Measurements from ENCODE around the gene ALOX5AP.

The ALOX5AP gene

DNA sequence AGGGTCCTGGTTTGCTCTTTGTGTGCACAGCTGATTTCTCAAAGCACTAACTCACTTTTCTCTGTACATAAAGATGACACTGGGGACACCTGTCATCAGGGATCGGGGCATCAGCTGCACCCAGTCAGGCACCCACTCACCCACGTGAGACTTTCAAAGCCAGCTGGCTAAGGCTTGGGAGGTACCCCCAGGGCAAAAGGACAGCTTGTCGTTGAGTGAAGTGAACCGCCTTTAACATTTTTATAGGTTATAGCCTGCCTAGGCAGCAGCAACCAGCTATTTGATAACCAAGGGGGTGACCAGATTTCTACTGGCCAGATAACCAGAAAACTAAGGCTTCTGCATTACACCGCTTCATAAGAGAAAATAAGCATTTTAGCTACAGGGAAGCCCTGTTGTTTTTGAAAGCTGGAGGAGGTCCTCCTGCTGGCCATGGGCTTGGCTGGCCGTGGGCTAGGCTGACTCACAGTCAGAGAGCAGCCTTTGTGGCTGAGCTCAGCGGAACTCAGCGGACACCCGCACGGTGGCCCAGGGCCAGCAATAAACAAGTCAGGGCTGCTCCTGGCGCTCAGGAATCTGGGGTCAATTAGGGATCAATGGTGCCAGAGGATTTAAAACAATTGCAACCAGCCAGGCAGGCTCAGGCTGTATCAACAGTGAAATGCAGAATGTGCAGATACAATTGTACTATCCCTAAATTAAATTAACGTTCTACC is 57.1 kb downstream of the ALOX5AP start:
- no peak overlapping the region for H3K4me3 ChIP-seq (ENCODE audit: low read depth, low read length)
- DNase-seq (ENCODE audit: low read depth): no peak
- TF ChIP-seq, protein P1, sequence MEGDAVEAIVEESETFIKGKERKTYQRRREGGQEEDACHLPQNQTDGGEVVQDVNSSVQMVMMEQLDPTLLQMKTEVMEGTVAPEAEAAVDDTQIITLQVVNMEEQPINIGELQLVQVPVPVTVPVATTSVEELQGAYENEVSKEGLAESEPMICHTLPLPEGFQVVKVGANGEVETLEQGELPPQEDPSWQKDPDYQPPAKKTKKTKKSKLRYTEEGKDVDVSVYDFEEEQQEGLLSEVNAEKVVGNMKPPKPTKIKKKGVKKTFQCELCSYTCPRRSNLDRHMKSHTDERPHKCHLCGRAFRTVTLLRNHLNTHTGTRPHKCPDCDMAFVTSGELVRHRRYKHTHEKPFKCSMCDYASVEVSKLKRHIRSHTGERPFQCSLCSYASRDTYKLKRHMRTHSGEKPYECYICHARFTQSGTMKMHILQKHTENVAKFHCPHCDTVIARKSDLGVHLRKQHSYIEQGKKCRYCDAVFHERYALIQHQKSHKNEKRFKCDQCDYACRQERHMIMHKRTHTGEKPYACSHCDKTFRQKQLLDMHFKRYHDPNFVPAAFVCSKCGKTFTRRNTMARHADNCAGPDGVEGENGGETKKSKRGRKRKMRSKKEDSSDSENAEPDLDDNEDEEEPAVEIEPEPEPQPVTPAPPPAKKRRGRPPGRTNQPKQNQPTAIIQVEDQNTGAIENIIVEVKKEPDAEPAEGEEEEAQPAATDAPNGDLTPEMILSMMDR (IDR thresholded peaks at IDR 0.05; ENCODE audit: low read depth, low read length): no peak
- TF ChIP-seq MYC (IDR thresholded peaks at IDR 0.05; ENCODE audit: low read depth, low read length) (no peak), POLR2A (IDR thresholded peaks at IDR 0.05; ENCODE audit: extremely low read depth, insufficient read length) (no peak)
- TF ChIP-seq, protein P2, sequence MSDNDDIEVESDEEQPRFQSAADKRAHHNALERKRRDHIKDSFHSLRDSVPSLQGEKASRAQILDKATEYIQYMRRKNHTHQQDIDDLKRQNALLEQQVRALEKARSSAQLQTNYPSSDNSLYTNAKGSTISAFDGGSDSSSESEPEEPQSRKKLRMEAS (IDR thresholded peaks at IDR 0.05; ENCODE audit: low read depth, low read length): no peak

DNA sequence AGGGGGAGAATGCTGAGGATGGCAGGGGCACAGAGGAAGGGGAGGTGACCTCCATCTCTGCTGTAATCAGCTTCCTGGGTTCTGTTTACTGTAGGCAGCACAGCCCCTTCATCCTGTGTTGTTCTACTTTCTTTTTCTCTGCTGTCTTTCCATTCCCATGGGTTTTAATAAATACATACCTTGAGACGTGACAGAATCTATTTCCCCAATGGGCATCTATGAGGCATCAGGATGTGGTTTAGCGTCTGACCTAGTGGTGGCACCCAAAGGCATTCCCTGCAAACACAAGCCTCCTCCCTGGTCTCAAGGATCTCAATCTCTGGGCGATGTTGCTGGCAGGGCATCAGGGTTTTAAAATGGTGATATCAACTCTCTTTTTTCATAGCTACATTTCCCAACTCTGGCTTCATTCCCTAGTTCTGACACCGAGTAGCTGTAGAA is 60.8 kb downstream of the ALOX5AP start:
- no peak overlapping the region for H3K4me3 ChIP-seq (ENCODE audit: low read depth, low read length)
- peak; percentile 61 for DNase-seq (ENCODE audit: low read depth)
- TF ChIP-seq, protein P1 (IDR thresholded peaks at IDR 0.05; ENCODE audit: low read depth, low read length): peak; percentile 18
- TF ChIP-seq, protein P2 (IDR thresholded peaks at IDR 0.05; ENCODE audit: low read depth, low read length): no peak

DNA sequence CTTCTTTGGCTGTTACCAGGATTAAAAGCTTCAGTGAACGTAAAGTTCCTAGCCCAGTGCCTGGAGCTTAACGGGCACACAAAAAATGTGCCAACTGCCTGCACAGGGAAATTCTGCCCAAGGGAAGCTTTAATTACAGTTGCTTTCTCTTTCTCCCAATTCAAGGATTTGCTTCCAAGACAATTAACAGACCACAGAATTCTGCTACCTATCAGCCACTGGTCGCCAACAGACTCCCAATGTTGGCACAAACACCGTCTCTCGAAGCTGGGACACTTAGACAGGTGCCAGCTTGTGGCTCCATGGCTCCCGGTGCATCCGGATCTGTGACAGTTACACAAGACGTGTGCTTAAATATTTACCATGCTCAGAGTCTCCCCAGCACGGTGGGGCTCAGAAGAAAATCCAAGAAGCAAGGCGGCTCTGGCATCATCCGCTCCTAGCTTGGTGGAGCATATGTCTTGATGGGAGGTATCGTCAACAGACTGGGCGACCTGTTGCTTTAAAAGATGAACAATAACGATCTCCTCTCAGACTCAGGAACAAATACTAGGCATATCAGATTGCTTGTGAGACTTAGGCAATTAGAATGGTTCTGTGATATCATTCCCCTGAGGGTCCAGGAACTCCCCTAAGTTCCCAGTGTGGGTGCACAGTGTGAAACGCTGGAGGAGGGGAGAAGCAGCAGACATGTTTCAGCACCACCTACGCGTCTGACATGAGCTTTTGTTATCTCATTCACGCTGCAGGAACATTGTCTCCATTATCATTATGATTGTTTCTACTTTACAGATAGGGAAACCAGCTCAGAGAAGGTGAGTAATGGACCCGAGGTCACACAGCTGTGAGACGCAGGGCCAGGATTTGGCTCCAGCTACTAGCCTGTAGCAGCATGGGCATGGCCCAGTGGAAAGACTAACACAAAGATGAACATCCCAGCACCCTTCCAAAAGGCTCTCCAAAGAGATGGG is 61.6 kb downstream of the ALOX5AP start:
- H3K4me3 ChIP-seq (ENCODE audit: low read depth, low read length): no peak overlapping the region
- DNase-seq (ENCODE audit: low read depth): no peak
- no peak for TF ChIP-seq MYC (IDR thresholded peaks at IDR 0.05; ENCODE audit: low read depth, low read length)
- TF ChIP-seq, protein P2 (IDR thresholded peaks at IDR 0.05; ENCODE audit: low read depth, low read length): no peak
- TF ChIP-seq, protein P1 (IDR thresholded peaks at IDR 0.05; ENCODE audit: low read depth, low read length): no peak
- TF ChIP-seq POLR2A (IDR thresholded peaks at IDR 0.05; ENCODE audit: extremely low read depth, insufficient read length): no peak

DNA sequence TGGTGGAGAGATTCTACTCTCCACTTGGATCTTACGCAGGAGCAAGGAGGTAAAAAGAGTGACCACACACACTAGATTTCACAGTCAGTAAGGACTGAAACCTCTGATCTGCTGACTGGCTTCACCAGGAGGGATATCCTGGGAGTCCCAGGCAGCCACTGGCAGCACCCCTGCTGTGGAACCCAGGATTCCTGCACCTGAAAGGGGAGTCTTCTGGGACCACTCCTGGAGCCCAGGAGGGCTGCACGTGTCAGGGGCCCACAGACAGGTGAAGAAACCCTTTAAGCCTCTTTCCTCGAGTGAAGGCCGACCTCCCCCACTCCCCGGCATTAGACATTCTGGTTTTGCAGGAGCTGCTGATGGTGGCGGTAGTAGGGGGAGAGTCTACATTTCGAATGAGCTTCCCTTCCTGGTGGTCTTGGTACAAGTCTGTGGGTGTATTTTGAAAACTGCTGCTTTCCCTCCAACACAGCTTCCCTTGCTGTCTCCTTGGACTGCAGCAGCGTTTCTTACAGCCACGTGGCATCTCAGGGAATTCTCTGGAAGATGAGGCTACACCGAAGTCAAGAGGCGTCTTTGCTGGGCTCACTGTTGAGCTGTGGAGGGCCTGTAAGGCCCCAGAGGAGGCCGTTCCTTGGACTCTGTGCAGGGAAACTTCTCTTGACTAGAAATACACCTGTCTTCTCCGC is 62.6 kb downstream of the ALOX5AP start:
- H3K4me3 ChIP-seq (ENCODE audit: low read depth, low read length): no peak overlapping the region
- TF ChIP-seq, protein P1 (IDR thresholded peaks at IDR 0.05; ENCODE audit: low read depth, low read length): no peak
- TF ChIP-seq POLR2A (IDR thresholded peaks at IDR 0.05; ENCODE audit: extremely low read depth, insufficient read length) (no peak), MYC (IDR thresholded peaks at IDR 0.05; ENCODE audit: low read depth, low read length) (no peak)
- TF ChIP-seq, protein P2 (IDR thresholded peaks at IDR 0.05; ENCODE audit: low read depth, low read length): no peak
- no peak for DNase-seq (ENCODE audit: low read depth)

DNA sequence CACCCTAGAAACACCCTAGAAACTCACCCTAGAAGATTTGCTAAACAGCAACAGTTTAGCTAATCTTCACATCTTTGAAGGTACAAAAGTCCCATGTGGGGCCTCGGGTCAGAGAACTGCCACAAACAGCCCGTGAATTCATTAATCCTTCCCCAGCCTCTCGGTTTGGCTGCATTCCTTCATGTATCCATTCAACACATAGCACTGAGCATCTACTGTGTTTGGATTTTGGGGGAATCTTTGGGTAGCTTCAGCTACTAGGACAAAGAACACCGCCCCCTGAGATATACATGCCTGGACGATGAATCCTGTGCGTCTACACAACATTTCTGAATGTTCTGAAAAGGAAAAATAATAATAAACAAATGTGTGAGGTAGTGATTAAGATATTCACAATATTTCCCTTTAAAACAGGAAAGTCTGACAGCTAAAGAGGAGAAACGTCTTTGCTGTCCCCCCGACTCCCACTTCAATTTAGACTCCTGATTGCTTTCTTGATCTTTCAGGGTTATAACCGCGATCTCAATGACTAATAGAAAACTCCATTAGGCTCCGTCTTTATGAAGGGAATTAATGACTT is 63.5 kb downstream of the ALOX5AP start:
- TF ChIP-seq, protein P1 (IDR thresholded peaks at IDR 0.05; ENCODE audit: low read depth, low read length): no peak
- TF ChIP-seq MYC (IDR thresholded peaks at IDR 0.05; ENCODE audit: low read depth, low read length) (no peak), POLR2A (IDR thresholded peaks at IDR 0.05; ENCODE audit: extremely low read depth, insufficient read length) (no peak)
- TF ChIP-seq, protein P2 (IDR thresholded peaks at IDR 0.05; ENCODE audit: low read depth, low read length): no peak
- no peak overlapping the region for H3K4me3 ChIP-seq (ENCODE audit: low read depth, low read length)
- DNase-seq (ENCODE audit: low read depth): no peak

Measured in NB4 (cell line).